Renal cortical epithelial cell (primary cell): ENCODE data around the gene CAPZA3. TPM values are rescaled to one million over a fixed set of nuclear protein-coding genes. Genes with fewer than 3 reads are reported as not detected.
"Not testable (repeated sequence)": the region's sequence is repeated elsewhere in the genome, so short reads cannot be mapped to it uniquely, and the experiment has no call there.

Source experiments
- DNase-seq: peaks from one replicate; pipeline ENCODE4 v3.0.0-alpha.2; 2011; ENCODE audit warnings: low read depth
- total RNA-seq: library from RNA; depleted of rRNA; stranded (reverse); fragments of >200 nt; gene quantifications from 2 replicates; pipeline ENCODE4 v1.2.3, GENCODE V29; 2014

CAPZA3 gene
- total RNA-seq, 1 donor from 2014 or later = not detected

- no peak for DNase-seq
Measured at GRCh38 chr12:18753481-18754123, 15.7 kb downstream of the CAPZA3 start.

GRCh38 chr12:18754124-18754707 lies 16.3 kb downstream of the CAPZA3 start:
- DNase-seq = no peak

- no peak for DNase-seq
Measured at GRCh38 chr12:18755341-18755740, 17.4 kb downstream of the CAPZA3 start.

DNA sequence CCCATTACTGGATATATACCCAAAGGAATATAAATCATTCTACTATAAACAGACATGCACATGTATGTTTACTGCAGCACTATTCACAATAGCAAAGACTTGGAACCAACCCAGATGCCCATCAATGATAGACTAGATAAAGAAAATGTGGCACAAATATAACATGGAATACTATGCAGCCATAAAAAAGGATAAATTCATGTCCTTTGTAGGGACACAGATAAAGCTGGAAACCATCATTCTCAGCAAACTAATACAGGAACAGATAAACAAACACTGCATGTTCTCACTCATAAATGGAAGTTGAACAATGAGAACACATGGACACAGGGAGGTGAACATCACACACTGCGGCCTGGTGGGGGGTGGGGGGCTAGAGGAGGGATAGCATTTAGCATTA lies 28.6 kb downstream of the CAPZA3 start:
- not testable (repeated sequence) for DNase-seq

DNA sequence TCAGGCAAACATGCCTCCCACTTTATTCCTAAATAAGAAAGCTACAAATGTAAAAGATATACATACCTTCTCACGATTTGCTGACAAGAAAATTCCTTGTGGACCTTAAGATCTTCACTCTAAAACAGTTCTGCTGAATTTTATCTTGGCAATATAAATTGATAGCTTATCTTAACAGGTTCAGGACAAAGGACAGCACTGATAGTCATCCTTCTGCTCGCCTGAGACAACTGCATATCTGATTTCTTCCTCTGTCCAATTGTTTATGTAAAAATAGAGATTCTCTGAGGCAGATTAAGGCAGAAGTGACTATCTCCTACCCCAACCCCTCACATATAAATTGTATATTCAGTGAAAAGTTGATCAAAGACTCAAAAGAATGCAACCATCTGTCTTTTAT lies 44.9 kb downstream of the CAPZA3 start:
- DNase-seq = no peak

DNA sequence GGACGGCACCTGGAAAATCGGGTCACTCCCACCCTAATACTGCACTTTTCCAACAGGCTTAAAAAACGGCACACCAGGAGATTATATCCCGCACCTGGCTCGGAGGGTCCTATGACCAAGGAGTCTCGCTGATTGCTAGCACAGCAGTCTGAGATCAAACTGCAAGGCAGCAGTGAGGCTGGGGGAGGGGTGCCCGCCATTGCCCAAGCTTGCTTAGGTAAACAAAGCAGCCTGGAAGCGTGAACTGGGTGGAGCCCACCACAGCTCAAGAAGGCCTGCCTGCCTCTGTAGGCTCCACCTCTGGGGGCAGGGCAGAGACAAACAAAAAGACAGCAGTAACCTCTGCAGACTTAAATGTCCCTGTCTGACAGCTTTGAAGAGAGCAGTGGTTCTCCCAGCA lies 47.5 kb downstream of the CAPZA3 start:
- not testable (repeated sequence) for DNase-seq

Other genes with a start within 250 kb of the CAPZA3 start
- gene PLCZ1, start 107 bp upstream of the CAPZA3 start, total RNA-seq = 0.69 TPM in 1 of 2 replicates, not detected in the other